ENCODE measurements around the gene KIAA1671.

KIAA1671 gene

GRCh38 chr22:25050566-25050965 lies 98.0 kb downstream of the KIAA1671 start:
- Histone ChIP-seq H3K4me3 (ENCODE audit: low read depth in 1 of 2, low read length in 2 of 2) (no peak overlapping the region), H3K27ac (ENCODE audit: low read length) (no peak overlapping the region), H3K36me3 (ENCODE audit: control insufficient read depth in 1 of 2, insufficient read depth in 2 of 2, low read length in 2 of 2) (peaks cover 6 to 10% of the 10 kb centered on the region in 2 donors), H3K27me3 (ENCODE audit: low read depth, low read length) (no peaks in the 10 kb centered on the region), H3K9me3 (ENCODE audit: control insufficient read depth in 1 of 2, low read length in 2 of 2) (peaks cover 6 to 7% of the 10 kb centered on the region in 2 donors), H3K4me1 (ENCODE audit: control insufficient read depth in 1 of 2, insufficient read depth in 2 of 2, low read length in 2 of 2) (no peaks in the 10 kb centered on the region)

- no peak overlapping the region for H3K27ac ChIP-seq (ENCODE audit: low read length)
- H3K4me3 ChIP-seq (ENCODE audit: low read depth in 1 of 2, low read length in 2 of 2), result no peak overlapping the region
- peaks cover 6 to 7% of the 10 kb centered on the region in 2 donors for H3K9me3 ChIP-seq (ENCODE audit: control insufficient read depth in 1 of 2, low read length in 2 of 2)
- no peaks in the 10 kb centered on the region for H3K4me1 ChIP-seq (ENCODE audit: control insufficient read depth in 1 of 2, insufficient read depth in 2 of 2, low read length in 2 of 2)
- H3K27me3 ChIP-seq (ENCODE audit: low read depth, low read length), result no peaks in the 10 kb centered on the region
- peaks cover 6 to 10% of the 10 kb centered on the region in 2 donors for H3K36me3 ChIP-seq (ENCODE audit: control insufficient read depth in 1 of 2, insufficient read depth in 2 of 2, low read length in 2 of 2)
Measured at GRCh38 chr22:25051073-25051472, 98.6 kb downstream of the KIAA1671 start.

- Histone ChIP-seq H3K4me3 (ENCODE audit: low read depth in 1 of 2, low read length in 2 of 2) (no peak overlapping the region), H3K36me3 (ENCODE audit: control insufficient read depth in 1 of 2, insufficient read depth in 2 of 2, low read length in 2 of 2) (peaks cover 6 to 10% of the 10 kb centered on the region in 2 donors), H3K27ac (ENCODE audit: low read length) (peak overlapping the region; percentile 49)
Measured at GRCh38 chr22:25051983-25052710, 99.6 kb downstream of the KIAA1671 start.

GRCh38 chr22:25053153-25053805 lies 100.8 kb downstream of the KIAA1671 start:
- H3K4me1 ChIP-seq (ENCODE audit: control insufficient read depth in 1 of 2, insufficient read depth in 2 of 2, low read length in 2 of 2), result no peaks in the 10 kb centered on the region
- peak overlapping the region; percentile 80 for H3K27ac ChIP-seq (ENCODE audit: low read length)

More at GRCh38 chr22:25051983-25052710, 99.6 kb downstream of the KIAA1671 start:
- H3K9me3 ChIP-seq (ENCODE audit: control insufficient read depth in 1 of 2, low read length in 2 of 2), result peaks cover 6 to 7% of the 10 kb centered on the region in 2 donors
- H3K27me3 ChIP-seq (ENCODE audit: low read depth, low read length), result no peaks in the 10 kb centered on the region
- H3K4me1 ChIP-seq (ENCODE audit: control insufficient read depth in 1 of 2, insufficient read depth in 2 of 2, low read length in 2 of 2), result no peaks in the 10 kb centered on the region

GRCh38 chr22:25054943-25055511 lies 102.5 kb downstream of the KIAA1671 start:
- Histone ChIP-seq H3K9me3 (ENCODE audit: control insufficient read depth in 1 of 2, low read length in 2 of 2) (peaks cover 6 to 7% of the 10 kb centered on the region in 2 donors), H3K36me3 (ENCODE audit: control insufficient read depth in 1 of 2, insufficient read depth in 2 of 2, low read length in 2 of 2) (peaks cover 6 to 7% of the 10 kb centered on the region in 2 donors), H3K4me1 (ENCODE audit: control insufficient read depth in 1 of 2, insufficient read depth in 2 of 2, low read length in 2 of 2) (no peaks in the 10 kb centered on the region), H3K27me3 (ENCODE audit: low read depth, low read length) (no peaks in the 10 kb centered on the region), H3K27ac (ENCODE audit: low read length) (no peak overlapping the region), H3K4me3 (ENCODE audit: low read depth in 1 of 2, low read length in 2 of 2) (no peak overlapping the region)

More at GRCh38 chr22:25053153-25053805, 100.8 kb downstream of the KIAA1671 start:
- Histone ChIP-seq H3K27me3 (ENCODE audit: low read depth, low read length) (no peaks in the 10 kb centered on the region), H3K9me3 (ENCODE audit: control insufficient read depth in 1 of 2, low read length in 2 of 2) (peaks cover 6 to 7% of the 10 kb centered on the region in 2 donors), H3K36me3 (ENCODE audit: control insufficient read depth in 1 of 2, insufficient read depth in 2 of 2, low read length in 2 of 2) (peaks cover 6 to 10% of the 10 kb centered on the region in 2 donors), H3K4me3 (ENCODE audit: low read depth in 1 of 2, low read length in 2 of 2) (no peak overlapping the region)

DNA sequence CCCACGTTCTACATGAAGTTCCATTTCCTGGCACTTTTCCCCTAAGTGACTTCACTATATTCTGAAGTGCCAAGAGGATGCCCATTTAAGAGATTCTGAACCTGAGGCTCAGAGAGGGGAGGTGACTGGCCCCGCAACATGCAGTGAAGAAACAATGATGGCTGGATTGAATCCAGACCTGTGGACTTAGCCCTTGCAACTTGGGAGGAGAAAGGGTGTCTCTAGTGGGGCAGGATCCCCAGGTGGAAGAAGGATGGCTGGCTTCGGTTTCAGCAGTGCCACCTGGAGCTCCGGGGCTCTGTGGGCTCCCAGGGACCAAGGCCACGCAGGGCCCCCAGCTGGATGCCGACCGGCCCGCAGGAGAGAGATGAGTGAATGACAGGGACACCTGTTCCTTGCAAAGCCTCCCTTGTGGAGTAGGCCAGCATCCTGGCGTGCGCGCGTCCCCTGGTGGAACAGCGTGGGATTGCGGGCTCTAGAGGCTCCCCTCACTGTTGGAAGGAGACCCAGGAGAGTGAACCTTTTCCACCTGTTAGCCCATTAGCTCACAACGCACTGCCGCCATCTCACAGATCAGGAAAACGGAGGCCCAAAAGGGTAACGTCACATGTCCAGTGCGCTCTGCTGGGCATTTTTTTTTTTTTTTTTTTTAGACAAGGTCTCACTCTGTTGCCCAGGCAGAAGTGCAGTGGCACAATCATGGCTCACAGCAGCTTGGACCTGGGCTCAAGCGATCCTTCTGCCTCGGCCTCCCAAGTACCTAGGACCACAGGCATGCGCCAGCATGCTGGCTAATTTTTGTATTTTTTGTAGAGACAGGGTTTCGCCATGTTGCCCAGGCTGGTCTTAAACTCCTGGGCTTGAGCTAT lies 104.7 kb downstream of the KIAA1671 start:
- Histone ChIP-seq H3K27ac (ENCODE audit: low read length) (no peak overlapping the region), H3K4me1 (ENCODE audit: control insufficient read depth in 1 of 2, insufficient read depth in 2 of 2, low read length in 2 of 2) (peaks cover 0 to 4% of the 10 kb centered on the region in 2 donors), H3K4me3 (ENCODE audit: low read depth in 1 of 2, low read length in 2 of 2) (no peak overlapping the region), H3K27me3 (ENCODE audit: low read depth, low read length) (no peaks in the 10 kb centered on the region), H3K9me3 (ENCODE audit: control insufficient read depth in 1 of 2, low read length in 2 of 2) (no peaks in the 10 kb centered on the region), H3K36me3 (ENCODE audit: control insufficient read depth in 1 of 2, insufficient read depth in 2 of 2, low read length in 2 of 2) (no peaks in the 10 kb centered on the region)

- no peaks in the 10 kb centered on the region for H3K36me3 ChIP-seq (ENCODE audit: control insufficient read depth in 1 of 2, insufficient read depth in 2 of 2, low read length in 2 of 2)
- H3K27ac ChIP-seq (ENCODE audit: low read length), result no peak overlapping the region
- no peaks in the 10 kb centered on the region for H3K27me3 ChIP-seq (ENCODE audit: low read depth, low read length)
- peaks cover 0 to 4% of the 10 kb centered on the region in 2 donors for H3K4me1 ChIP-seq (ENCODE audit: control insufficient read depth in 1 of 2, insufficient read depth in 2 of 2, low read length in 2 of 2)
- no peak overlapping the region for H3K4me3 ChIP-seq (ENCODE audit: low read depth in 1 of 2, low read length in 2 of 2)
- no peaks in the 10 kb centered on the region for H3K9me3 ChIP-seq (ENCODE audit: control insufficient read depth in 1 of 2, low read length in 2 of 2)
Measured at GRCh38 chr22:25059438-25059837, 106.9 kb downstream of the KIAA1671 start.

- no peaks in the 10 kb centered on the region for H3K27me3 ChIP-seq (ENCODE audit: low read depth, low read length)
- peaks cover 0 to 4% of the 10 kb centered on the region in 2 donors for H3K4me1 ChIP-seq (ENCODE audit: control insufficient read depth in 1 of 2, insufficient read depth in 2 of 2, low read length in 2 of 2)
- no peak overlapping the region for H3K4me3 ChIP-seq (ENCODE audit: low read depth in 1 of 2, low read length in 2 of 2)
- H3K27ac ChIP-seq (ENCODE audit: low read length), result no peak overlapping the region
- no peaks in the 10 kb centered on the region for H3K9me3 ChIP-seq (ENCODE audit: control insufficient read depth in 1 of 2, low read length in 2 of 2)
- H3K36me3 ChIP-seq (ENCODE audit: control insufficient read depth in 1 of 2, insufficient read depth in 2 of 2, low read length in 2 of 2), result no peaks in the 10 kb centered on the region
Measured at GRCh38 chr22:25060522-25061071, 108.1 kb downstream of the KIAA1671 start.

DNA sequence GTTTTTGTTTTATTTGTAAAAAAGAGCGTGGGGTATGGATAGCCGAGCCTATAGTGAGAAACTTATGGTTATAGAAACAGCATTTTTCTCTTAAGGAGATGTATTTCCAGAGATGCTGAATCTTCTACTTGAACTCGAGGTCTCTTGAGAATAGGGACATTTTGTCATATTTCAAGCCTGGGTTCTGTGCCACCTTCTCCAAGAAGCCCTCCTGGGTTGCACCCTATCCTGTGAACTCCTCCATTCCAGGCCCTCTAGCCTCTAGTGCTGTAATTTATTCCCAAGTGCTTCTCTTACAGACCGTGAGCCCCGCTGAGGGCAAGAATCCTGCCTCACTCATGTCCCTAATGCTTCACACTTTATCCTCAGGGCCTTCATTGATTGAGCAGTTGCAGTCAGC lies 108.6 kb downstream of the KIAA1671 start:
- Histone ChIP-seq H3K27ac (ENCODE audit: low read length) (no peak overlapping the region), H3K9me3 (ENCODE audit: control insufficient read depth in 1 of 2, low read length in 2 of 2) (no peaks in the 10 kb centered on the region), H3K4me3 (ENCODE audit: low read depth in 1 of 2, low read length in 2 of 2) (no peak overlapping the region), H3K36me3 (ENCODE audit: control insufficient read depth in 1 of 2, insufficient read depth in 2 of 2, low read length in 2 of 2) (no peaks in the 10 kb centered on the region), H3K4me1 (ENCODE audit: control insufficient read depth in 1 of 2, insufficient read depth in 2 of 2, low read length in 2 of 2) (peaks cover 0 to 4% of the 10 kb centered on the region in 2 donors), H3K27me3 (ENCODE audit: low read depth, low read length) (no peaks in the 10 kb centered on the region)

- Histone ChIP-seq H3K27me3 (ENCODE audit: low read depth, low read length) (no peaks in the 10 kb centered on the region), H3K27ac (ENCODE audit: low read length) (no peak overlapping the region), H3K4me1 (ENCODE audit: control insufficient read depth in 1 of 2, insufficient read depth in 2 of 2, low read length in 2 of 2) (peaks cover 0 to 4% of the 10 kb centered on the region in 2 donors)
Measured at GRCh38 chr22:25061605-25062376, 109.3 kb downstream of the KIAA1671 start.

More at GRCh38 chr22:25061605-25062376, 109.3 kb downstream of the KIAA1671 start:
- Histone ChIP-seq H3K36me3 (ENCODE audit: control insufficient read depth in 1 of 2, insufficient read depth in 2 of 2, low read length in 2 of 2) (no peaks in the 10 kb centered on the region), H3K4me3 (ENCODE audit: low read depth in 1 of 2, low read length in 2 of 2) (no peak overlapping the region), H3K9me3 (ENCODE audit: control insufficient read depth in 1 of 2, low read length in 2 of 2) (no peaks in the 10 kb centered on the region)
